ENCODE measurements around the gene POLR2E.

POLR2E gene

GRCh38 chr19:1085053-1085658 lies 10.0 kb downstream of the POLR2E start:
- Mint-ChIP-seq H3K4me3 (peak overlapping the region in 1 of 3 experiments; percentile 32), H3K9me3 (no peaks in the 10 kb centered on the region), H3K36me3 (ENCODE audit: low read depth) (peaks cover 9% of the 10 kb centered on the region), H3K27ac (peak overlapping the region in 1 of 3 experiments; percentile 15), H3K4me1 (peaks cover 11% of the 10 kb centered on the region), H3K27me3 (ENCODE audit: low read depth) (no peaks in the 10 kb centered on the region)
- TF ChIP-seq, protein P1, sequence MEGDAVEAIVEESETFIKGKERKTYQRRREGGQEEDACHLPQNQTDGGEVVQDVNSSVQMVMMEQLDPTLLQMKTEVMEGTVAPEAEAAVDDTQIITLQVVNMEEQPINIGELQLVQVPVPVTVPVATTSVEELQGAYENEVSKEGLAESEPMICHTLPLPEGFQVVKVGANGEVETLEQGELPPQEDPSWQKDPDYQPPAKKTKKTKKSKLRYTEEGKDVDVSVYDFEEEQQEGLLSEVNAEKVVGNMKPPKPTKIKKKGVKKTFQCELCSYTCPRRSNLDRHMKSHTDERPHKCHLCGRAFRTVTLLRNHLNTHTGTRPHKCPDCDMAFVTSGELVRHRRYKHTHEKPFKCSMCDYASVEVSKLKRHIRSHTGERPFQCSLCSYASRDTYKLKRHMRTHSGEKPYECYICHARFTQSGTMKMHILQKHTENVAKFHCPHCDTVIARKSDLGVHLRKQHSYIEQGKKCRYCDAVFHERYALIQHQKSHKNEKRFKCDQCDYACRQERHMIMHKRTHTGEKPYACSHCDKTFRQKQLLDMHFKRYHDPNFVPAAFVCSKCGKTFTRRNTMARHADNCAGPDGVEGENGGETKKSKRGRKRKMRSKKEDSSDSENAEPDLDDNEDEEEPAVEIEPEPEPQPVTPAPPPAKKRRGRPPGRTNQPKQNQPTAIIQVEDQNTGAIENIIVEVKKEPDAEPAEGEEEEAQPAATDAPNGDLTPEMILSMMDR (IDR thresholded peaks at IDR 0.05; ENCODE audit: unreplicated experiment in 3 of 3): no peak

GRCh38 chr19:1084024-1084868 lies 10.9 kb downstream of the POLR2E start:
- Mint-ChIP-seq H3K27ac (peak overlapping the region in 1 of 3 experiments; percentile 40), H3K9me3 (no peaks in the 10 kb centered on the region), H3K4me3 (peak overlapping the region; percentile 42 to 66 (median 61)), H3K4me1 (peaks cover 11% of the 10 kb centered on the region), H3K36me3 (ENCODE audit: low read depth) (peaks cover 9% of the 10 kb centered on the region), H3K27me3 (ENCODE audit: low read depth) (no peaks in the 10 kb centered on the region)
- TF ChIP-seq, protein P1 (IDR thresholded peaks at IDR 0.05; ENCODE audit: unreplicated experiment in 3 of 3): no peak

DNA sequence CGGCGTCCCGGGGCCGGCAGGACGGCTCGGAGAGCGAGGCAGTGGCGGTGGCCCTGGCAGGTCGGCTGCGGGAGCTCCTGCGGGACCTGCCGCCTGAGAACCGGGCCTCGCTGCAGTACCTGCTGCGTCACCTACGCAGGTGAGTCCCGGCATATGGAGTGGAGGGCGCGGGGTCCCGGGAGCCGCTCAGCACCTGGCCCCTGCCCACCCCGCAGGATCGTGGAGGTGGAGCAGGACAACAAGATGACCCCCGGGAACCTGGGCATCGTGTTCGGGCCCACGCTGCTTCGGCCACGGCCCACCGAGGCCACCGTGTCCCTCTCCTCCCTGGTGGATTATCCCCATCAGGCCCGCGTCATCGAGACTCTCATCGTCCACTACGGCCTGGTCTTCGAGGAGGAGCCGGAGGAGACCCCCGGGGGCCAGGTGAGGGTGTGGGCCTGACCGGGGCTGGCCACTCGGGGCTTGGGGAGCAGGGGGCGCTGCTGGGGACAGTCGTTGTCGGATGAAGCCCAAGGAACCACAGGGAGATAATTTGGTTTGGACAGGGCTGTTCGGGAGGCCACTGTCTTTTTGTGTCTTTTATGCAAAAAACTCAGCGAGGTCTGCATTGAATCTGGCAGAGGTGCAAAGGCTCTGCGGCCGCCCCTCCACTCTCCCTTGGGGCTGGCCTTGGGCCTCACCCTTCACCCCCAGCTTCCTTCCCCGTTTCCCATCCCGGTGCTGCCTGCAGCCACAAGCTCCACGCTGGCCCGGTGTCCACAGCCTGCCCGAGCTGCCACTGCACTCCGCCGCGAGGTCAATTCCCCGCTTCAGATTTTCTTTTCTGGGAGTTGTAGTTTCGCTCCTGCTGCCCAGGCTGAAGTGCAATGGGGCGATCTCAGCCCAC lies 12.0 kb downstream of the POLR2E start:
- H3K4me1 Mint-ChIP-seq: peaks cover 11% of the 10 kb centered on the region
- H3K36me3 Mint-ChIP-seq (ENCODE audit: low read depth): peaks cover 9% of the 10 kb centered on the region
- no peaks in the 10 kb centered on the region for H3K9me3 Mint-ChIP-seq
- no peak overlapping the region for H3K27ac Mint-ChIP-seq
- no peaks in the 10 kb centered on the region for H3K27me3 Mint-ChIP-seq (ENCODE audit: low read depth)
- TF ChIP-seq, protein P1 (IDR thresholded peaks at IDR 0.05; ENCODE audit: unreplicated experiment in 3 of 3): no peak
- H3K4me3 Mint-ChIP-seq: peak overlapping the region in 1 of 3 experiments; percentile 61

DNA sequence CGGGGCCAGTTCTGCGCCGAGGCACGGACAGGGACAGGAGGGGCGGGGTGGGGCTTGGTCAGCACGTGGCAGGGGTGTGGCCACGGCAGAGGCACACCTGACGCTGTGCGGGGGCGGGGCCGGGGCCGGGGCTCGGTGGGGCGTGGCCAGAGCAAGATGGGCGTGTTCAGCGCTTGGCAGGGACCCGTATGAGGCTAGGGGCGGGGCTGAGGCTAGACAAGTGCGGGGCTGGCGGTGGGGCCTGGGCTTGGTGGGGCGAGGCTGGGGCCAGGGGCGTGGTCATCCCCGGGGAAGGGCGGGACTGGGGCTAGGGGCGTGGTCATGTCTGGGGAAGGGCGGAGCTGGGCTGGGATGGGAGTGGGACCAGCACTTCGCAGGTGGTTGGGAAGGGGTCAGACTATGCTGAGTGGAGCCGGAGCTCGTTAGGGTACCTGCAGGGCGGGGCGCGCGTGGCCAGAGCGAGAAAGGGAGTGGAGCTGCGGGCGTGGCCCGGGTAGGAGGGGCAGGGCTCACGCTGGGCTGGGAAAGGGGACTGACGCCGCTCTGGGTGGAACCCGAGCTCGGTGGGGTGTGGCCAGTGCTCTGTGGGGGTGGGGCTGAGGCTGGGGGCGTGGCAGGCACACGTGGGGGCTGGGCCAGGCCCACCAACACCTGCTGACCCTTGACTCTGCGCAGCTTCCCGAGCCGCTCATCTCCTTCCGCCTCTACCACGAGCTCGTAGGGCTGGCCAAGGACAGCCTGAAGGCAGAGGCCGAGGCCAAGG lies 12.8 kb downstream of the POLR2E start:
- Mint-ChIP-seq H3K36me3 (ENCODE audit: low read depth) (peaks cover 3% of the 10 kb centered on the region), H3K4me3 (peak overlapping the region; percentile 62 to 79 (median 75)), H3K27me3 (ENCODE audit: low read depth) (no peaks in the 10 kb centered on the region), H3K27ac (no peak overlapping the region), H3K9me3 (no peaks in the 10 kb centered on the region), H3K4me1 (peaks cover 6% of the 10 kb centered on the region)
- TF ChIP-seq, protein P1 (IDR thresholded peaks at IDR 0.05; ENCODE audit: unreplicated experiment in 3 of 3): no peak
